Hepatocyte (in vitro differentiated cells): ENCODE data around the gene CALHM6.

ENCODE experiments used
- CTCF ChIP-seq: fragments of 200-600 bp; sonication (generic); IDR thresholded peaks from 2 replicates; pipeline ENCODE4 v1.5.1; 2016; ENCODE audit warnings: antibody characterized with exemption, mild to moderate bottlenecking; ENCODE audit not compliant: poor library complexity
- EZH2 ChIP-seq: fragments of 200-600 bp; sonication (generic); IDR thresholded peaks from 2 replicates; pipeline ENCODE4 v1.6.1; 2016; ENCODE audit warnings: antibody characterized with exemption, mild to moderate bottlenecking, borderline replicate concordance

- no peak for TF ChIP-seq CTCF
- no peak for TF ChIP-seq EZH2
These were observed 5.9 kb downstream of the CALHM6 start for GRCh38 chr6:116467096-116467495.
